ENCODE measurements around the gene TIMD4.
"Not testable (repeated sequence)": the region's sequence is repeated elsewhere in the genome, so short reads cannot be mapped to it uniquely, and the experiment has no call there.

TIMD4 gene

DNA sequence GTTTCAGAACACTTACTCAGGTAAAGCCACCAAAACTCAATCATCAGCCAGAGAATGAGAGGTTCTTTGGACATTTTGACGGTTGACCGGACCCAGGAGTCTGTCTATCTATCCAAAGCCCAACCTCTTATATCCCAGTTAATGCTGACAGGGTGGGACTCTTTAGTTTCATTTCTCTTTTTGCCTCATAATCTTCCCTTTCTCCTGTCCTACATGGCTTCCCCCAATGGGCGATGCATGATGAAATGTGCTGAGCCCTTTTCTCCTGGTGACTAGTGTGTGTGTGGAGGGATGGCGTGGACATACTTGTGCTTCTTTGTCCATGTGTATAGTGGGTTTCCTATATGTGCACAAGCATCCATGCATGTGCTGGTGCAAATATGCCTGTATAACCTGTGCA is at the start of gene TIMD4:
TSS of gene TIMD4 (minus strand) at position 102 of the 400 bp plus-strand sequence. CDS start at position 74, 28 bp downstream.
- no peak for DNase-seq

DNA sequence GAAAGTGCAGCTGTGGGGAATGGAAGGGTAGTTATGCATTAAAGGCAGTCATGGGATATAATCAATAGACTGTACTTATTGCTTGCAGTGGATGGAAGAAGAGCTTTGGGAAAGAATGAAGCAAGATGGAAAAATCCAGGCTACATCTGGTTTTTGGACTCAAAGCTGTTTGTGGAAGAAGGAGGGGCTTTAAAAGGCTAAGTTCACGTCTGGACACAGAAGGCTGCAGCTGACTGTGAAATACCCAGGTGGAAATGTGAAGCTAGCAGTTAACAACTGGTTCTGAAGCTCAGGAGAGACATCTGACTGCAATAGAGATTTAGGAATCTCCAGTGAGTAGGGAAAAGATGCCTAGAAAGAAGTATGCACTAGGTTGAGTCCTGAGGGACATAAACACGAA is 43.2 kb upstream of the TIMD4 start:
- no peak for DNase-seq

DNA sequence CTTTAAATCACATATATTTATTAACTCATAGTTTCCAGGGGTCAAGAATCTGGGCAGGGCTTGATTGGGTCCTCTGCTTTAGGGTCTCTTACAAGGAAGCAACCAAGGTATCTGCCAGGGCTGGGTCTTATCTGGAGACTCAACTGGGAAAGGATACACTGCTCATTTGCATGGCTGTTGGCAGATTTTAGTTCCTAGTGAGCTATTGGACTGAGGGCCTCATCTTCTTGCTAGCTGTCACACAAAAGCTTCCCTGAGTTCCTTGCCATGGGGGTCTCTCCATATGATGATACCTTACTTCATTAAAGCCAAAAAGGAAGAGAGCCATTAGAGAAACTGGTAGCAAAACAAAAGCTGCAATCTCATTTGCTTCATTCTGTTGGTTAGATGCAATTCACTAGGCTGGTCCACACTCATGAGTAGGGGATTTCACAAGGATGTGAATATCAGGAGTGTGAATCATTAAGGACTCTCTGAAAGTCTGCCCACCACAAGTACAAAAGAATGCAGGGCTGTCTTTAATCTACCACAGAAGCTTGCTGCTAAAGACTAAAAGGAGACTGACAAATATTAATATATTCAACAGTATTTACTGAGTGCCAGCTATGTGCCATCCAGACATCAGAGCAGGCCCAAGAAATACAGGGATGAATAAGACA is 42.0 kb upstream of the TIMD4 start:
- no peak for DNase-seq

DNA sequence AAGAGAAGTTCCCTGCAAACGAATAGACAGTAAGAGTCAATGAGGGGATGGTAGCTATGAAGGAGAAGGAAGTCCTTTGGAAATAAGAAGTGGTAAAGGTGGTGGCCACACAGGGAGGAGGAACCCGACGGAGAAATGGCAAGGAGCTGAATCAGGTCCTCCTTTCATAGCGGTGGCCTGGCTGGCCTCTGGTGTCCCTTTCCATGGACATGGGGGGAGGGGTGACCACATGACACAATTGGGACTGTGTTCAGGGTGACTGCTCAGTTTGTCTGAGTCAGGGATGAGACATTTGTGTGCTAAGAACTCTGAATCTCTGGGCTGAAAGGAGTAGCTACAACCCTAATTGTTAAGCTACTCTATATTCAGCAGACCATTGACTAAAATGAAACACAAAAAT is 28.7 kb upstream of the TIMD4 start:
- no peak for DNase-seq

DNA sequence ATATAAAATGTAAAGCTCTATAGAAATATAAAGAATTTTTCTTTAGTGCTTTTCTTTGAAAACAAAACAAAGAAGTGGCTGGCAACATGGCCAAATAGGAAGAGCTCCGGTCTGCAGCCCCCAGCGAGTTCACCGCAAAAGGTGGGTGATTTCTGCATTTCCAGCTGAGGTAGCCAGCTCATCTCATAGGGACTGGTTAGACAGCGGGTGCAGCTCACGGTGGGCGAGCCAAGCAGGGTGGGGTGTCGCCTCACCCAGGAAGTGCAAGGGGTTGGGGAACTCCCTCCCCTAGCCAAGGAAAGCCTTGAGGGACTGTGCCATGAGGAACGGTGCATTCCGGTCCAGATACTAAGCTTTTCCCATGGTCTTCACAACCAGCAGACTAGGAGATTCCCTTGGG is 21.0 kb upstream of the TIMD4 start:
- DNase-seq: no peak

DNA sequence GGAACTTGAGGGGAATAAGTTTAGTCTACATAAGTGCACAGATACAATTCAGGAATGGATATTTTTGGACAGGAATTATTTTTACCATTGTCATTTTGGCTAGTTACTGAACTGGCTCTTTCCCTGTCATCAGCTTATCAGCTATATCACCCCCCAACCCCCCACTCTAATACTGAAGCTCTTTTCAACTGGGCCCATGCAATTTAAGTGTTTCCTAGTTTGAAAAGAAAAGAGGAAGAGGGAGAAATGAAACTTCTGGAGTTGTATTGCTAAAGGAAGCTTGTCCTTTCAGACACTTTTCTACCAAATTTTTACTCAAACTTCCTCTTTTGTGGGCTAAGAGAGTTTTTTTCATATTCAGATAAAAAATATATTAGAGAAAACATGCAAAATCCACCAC is 18.5 kb upstream of the TIMD4 start:
- DNase-seq: no peak

DNA sequence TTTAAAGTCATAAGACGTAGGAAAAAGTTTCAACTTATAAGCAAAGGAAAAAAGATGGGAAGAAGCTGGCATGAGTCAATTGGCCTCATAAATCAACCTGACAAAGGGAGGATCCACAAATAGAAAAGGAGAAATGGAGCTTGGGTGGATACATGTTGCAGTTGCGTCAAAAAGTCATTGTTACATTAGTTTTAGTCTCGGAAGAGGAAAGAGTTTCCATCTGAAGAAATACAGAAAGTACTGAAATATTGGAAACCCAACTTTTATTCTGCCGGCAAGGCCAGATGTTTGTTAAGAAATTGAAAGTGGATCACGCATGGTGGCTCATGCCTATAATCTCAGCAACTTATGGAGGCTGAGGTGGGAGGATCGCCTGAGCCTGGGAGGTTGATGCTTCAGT is 11.3 kb upstream of the TIMD4 start:
- no peak for DNase-seq

DNA sequence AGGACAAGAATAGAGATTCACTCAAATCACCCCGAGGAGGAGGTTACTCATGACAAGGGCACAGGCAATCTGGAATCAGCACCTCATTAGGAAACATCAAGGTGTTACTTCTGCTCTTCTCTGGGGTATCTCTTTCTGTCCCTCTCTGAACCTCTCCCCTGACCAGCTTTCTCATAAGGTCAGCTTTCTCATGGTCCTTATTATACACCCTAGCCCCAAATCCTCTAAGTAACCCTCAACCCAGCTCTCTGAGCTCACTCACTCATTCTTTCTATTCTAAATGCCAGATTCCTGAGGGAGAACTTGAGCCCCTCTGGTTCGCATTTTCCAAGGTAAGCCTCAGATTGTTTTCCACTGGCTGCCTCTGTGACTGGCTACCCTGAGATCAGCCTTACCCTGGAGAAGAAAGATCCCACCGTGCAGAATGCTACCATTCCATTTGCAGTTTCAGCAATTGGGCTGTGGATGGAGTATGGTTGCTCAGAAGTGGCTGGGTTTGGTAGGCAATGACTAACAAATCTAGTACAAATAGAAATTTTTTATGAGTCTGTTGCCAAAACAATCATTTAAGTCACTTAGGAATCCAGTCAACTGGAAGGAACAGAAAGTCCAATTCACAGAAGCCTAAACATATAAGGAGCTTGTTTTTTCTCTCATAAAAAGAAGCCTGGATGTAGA is 9.0 kb upstream of the TIMD4 start:
- no peak for DNase-seq

DNA sequence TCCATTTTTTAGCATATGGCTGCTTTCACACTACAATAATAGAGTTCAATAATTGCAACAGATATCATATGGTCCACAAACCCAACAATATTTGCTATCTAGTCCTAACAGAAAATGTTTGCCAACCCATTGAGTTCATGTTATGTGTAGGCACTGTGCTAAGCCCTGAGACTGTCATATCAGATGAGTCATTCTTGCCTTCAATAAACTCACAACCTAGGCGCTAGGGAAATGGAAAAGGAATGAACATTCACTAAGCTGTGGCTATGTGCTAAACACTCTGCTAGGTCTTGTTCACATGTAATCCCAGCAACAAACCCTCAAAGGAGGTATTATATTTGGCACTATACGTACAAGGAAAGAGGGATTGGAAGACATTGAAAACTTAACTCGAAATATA is 8.4 kb upstream of the TIMD4 start:
- no peak for DNase-seq

DNA sequence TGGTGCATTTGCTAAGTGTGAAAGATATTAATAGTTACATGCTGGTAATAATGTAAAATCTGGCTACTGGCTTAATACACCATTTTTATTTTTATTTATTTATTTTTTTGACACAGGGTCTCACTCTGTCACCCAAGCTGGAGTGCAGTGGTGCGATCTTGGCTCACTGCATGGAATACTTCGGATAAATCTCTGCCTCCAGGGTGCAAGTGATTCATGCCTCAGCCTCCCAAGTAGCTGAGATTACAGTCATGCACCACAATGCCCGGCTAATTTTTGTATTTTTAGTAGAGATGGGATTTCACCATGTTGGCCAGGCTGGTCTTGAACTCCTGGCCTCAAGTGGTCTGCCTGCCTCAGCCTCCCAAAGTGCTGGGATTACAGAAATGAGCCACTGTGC is 4.4 kb upstream of the TIMD4 start:
- DNase-seq: not testable (repeated sequence)

DNA sequence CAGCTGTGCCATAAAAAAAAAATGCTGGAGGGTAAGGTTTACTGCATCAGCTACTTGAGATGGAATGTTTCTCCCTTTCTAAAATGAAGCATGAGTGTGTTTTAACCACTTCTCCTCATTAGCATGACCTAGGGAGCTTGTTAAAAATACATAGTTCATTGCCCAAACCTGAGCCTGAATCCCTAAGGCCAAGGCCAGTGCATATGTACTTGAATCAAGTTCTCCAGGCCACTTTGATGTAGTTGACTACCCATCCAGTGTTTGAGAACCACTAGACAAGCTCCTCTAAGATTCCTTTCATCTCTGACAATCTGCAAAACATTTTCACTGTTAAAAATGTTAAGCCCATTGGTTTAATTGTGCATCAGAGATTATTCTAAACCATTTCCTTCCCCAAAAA is 6.7 kb downstream of the TIMD4 start:
- no peak for DNase-seq

DNA sequence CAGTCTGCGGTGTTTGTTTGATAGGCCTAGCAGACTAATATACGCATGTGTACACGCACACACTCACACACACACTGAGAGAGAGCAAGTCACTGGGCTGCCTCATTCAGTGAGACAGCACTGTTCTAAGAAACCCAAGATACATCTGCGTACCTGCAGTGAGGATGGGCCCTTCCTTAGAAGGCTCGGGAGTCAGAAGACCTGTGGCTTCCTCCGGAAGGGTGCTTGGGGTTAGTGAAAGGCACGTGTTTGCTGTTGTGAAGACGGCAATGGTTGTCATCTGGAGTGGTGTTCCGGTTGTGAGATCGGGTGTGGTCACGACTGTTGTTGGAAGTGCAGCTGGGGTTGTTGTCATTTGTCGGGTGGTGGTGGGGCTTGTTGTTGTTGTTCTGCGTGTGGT is 11.7 kb downstream of the TIMD4 start:
- no peak for DNase-seq

DNA sequence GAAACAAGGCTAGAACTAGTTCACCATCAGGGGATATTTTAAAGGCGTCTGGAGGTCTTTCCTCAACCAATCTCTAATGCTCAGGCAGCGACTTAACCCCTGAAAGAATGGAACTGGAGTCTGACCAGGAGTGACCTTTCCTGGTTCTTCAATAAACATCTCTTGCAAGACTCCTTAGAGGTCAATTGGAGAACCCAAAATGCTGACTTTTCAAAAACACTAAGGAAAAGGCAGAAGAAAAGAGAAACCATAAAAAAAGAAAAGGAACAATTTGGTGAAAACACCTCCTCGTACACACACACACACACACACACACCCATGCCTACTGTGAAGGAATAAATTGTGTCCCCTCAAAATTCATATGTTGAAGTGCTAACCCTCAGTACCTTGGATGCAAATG is 12.3 kb downstream of the TIMD4 start:
- no peak for DNase-seq

DNA sequence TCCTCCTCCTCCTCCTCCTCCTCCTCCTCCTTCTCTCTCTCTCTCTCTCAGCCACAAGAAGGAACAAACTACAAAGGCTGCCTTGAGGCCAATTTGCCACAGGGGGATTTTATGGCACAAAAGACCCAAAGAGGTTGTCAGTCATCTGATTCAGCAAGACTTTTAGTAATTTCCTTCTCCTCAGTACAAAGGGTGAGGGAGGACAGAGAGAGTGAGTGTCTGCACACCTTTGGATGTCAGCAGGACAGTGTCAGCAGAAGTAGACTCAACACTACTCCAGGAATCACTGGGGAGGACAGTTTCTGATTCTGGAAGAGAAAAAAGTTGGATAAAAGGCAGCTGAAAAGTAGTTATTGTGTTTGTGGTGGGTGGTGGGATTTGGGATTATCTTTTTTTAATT is 13.6 kb downstream of the TIMD4 start:
- no peak for DNase-seq

DNA sequence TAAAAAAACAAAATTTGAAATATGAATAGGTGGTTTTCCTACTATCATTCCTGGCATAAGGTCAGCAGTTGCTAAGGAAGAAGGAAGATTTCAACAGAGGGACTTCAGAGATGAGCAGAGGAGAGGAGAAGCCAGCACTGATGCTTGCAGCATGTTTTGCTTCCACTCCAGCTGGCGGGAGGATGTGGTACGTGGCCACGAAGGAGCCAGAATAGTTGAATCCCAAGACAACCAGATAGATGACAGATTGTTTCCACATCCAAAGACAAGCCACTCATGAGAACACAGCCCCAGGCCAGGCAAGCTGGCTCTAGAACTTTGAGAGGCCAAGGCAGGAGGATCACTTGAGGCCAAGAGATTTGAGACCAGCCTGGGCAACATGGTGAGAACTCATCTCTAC is 15.1 kb downstream of the TIMD4 start:
- DNase-seq: no peak

DNA sequence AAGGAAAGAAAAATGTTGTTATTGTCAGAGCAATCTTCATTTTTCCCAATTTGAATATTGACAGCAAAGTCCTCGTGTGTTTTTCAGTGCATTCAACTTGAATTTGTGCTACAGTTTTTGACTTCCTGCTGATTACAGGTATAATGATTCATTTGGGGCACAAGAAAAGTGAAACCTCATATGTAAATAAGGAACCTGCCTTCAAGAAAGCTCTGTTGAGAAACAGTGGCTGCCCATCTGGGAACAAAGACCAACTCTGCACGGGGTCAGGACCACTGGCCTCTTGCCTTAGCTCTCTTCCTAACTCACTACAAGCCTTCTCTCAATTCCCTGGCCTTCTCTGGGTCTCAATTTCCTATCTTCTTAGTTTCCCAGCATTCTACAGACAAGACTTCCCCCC is 21.0 kb downstream of the TIMD4 start:
- DNase-seq: no peak

DNA sequence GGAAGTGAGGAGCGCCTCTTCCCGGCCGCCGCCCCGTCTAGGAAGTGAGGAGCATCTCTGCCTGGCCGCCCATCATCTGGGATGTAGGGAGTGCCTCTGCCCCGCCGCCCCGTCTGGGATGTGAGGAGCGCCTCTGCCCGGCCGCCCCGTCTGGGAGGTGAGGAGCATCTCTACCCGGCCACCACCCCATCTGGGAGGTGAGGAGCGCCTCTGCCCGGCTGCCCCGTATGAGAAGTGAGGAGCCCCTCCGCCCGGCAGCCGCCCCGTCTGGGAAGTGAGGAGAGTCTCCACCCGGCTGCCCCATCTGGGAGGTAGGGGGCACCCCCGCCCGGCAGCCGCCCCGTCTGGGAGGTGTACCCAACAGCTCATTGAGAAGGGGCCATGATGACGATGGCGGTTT is 22.6 kb downstream of the TIMD4 start:
- not testable (repeated sequence) for DNase-seq

DNA sequence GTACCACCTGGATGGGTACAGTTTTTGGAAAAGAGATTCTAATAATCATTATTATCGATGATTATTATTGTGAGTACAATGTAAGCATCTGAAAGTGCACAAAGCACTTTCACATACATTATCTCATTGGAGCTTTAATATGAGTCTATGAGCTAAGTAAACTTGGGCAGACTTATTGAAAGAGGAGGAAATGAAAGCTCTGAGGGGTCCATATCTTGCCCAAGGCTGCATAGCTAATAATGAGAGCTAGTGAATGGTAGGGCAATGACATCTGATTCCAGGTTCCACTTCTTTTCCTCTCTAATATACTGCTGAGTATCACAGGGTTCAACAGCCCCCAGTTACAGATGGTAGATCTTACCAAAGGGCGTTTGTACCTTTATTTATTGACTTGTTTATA is 26.1 kb downstream of the TIMD4 start:
- DNase-seq: no peak

DNA sequence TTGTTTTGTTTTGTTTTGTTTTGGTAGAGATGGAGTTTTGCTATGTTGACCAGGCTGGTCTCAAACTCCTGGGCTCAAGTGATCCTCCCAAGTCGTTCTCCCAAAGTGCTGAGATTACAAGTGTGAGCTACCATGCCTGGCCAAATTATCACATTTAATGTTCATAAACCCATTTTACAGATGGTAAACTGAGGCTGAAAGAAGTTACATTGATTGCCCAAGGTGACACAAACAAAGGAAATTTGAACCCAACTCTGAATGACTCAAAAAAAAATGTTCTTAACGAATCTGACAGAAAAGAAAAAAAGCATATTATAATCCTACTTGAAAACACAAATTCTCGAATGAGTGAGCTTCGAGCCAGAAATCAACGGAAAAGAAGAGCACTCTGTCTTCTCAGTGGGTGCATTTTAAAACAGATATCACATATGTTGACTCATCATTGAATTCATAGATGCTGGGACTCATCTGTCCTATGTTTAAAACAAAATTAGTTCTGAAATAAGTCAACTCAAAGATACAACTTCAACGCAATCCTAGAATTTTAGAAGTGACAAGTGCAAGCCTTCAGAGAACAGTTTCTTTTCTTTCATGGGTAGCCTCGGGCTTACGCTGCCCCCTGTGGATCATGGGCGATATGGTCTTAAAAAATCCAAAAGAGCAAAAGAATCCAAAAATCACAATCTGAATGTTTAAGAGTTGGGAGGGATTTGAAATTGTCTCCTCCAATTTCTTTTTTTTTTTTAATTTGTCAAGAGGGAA is 28.4 kb downstream of the TIMD4 start:
- DNase-seq: no peak

DNA sequence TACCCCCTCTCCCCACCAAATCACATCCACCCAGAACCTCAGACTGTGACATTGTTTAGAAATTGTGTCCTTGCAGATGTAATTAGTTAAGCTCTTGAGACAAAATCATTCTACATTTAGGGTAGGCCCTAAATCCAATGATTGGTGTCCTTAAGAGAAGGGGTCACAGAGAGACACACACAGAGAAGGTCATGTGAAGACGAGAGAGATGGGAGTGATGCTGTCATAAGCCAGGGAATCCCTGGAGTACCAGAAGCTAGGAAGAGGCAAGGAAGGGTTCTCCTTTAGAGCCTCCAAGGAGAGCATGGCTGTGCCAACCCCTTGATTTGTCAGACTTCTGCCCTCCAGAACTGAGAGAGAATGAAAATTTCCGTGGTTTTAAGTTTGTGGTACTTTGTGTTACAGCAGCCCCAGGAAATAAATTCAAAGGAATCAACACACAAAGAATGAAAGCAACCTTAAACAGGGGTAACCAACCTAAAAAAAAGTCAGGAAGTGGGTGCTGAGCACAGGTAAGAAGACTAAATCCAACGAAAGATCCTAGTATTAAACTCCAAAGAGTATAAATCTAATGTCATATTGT is 33.6 kb downstream of the TIMD4 start:
- DNase-seq: no peak

DNA sequence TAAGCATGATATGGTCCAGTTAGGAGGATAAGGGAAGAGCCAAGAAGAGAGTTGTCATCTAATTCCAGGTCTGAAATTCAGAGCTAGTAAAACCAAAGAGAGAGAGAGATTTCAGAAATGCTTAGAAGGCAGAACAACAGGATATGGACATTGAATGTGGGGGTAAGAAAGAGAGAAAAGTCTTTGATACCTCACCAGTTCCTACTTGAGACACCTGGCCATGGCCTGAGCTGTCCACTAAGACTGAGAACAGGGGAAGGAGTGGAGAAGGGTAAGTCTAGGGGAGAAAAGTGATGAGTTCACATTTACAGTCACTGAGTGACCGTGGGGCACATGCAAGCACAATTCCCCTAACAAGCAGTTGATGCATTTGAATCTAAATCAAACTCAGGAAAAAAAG is 35.5 kb downstream of the TIMD4 start:
- no peak for DNase-seq

DNA sequence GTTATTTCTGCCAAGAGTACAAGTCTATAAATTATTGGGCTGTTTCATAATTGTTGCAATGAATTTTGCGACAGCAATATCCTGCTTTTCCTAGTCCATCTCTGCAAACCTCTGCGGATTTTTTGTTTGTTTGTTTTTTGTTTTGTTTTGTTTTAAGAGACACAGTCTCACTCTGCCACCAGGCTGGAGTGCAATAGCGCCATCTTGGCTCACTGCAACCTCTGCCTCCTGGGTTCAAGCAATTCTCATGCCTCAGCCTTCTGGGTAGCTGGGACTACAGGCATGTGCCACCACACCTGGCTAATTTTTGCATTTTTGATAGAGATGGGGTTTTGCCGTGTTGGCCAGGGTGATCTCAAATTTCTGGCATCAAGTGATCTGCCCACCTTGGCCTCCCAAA is 37.3 kb downstream of the TIMD4 start:
- not testable (repeated sequence) for DNase-seq

DNA sequence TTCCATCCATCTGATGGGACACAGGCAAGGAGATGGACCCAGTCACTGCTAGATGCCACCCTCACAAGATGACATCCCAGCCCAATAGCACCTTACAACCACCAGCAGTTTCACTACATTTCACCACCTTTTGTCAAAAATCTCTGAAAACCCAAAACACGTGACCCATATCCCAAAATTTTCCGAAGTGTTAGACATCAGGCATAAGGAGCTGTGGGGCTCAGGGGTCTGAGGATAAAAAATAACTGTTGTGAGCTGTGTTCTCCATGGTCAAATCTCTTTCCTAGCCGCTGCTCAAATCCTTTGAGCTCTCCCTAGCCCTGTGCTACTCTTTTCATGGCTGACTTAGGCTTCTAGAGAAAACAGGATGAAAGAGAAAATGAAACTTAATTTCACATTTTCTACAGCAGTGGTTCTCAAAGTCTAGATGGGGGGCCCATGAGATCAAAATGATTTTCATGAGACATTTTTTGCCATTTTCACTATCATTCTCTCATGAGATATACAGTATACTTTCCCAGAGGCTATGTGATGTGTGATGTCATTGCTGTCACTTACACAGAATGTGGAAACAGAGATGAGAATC is 40.7 kb downstream of the TIMD4 start:
- no peak for DNase-seq

Data from COR-L47 (cell line).